Measurements from ENCODE around the gene DPYSL4. TPM values are rescaled to one million over a fixed set of nuclear protein-coding genes. Genes with fewer than 3 reads are reported as not detected.
A peak's percentile ranks its signal among the peaks of the same experiment; 100 is the strongest.

DPYSL4 gene
- total and polyA plus RNA-seq, 2 of the 13 experiments (the other 11 are each of a cell fraction or from before 2014, with no cell fraction given): 0.84 to 1.2 TPM

DNA sequence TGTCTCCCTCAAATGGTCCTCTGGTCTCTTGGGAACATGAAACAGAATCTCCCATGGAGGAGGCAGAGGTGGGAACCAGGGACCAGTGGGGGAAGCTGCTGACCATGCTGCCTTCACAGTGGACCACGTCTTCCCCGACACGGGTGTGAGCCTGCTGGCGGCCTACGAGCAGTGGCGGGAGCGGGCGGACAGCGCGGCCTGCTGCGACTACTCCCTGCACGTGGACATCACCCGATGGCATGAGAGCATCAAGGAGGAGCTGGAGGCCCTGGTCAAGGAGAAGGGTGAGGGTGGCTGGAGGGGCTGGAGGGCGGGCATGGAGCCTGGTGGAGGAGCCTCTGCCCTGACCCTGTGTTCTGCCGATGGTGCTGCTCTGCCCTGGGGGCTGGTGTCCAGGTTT is 8.0 kb downstream of the DPYSL4 start:
- intact Hi-C loops (cut with micrococcal nuclease; ENCODE audit: unreplicated experiment) (no loop called here), in situ Hi-C loops (cut with HindIII; ENCODE audit: extremely low pct_ligation_motif_present, low pct_unique_long_range_greater_than_20kb) (no loop called here)
- Histone ChIP-seq H3K36me3 (replicated peaks in 1 of 2; ENCODE audit: control insufficient read depth in 1 of 2, insufficient read depth in 2 of 2, low read length in 2 of 2) (no peaks in the 10 kb centered on the region), H3K4me3 (replicated peaks in 1 of 3; ENCODE audit: insufficient read depth in 1 of 3, low read depth in 2 of 3, low read length in 3 of 3) (no peak overlapping the region), H3K4me1 (ENCODE audit: insufficient read depth, low read length) (peaks cover 9% of the 10 kb centered on the region), H2AFZ (ENCODE audit: low read length) (no peak overlapping the region), H4K20me1 (ENCODE audit: insufficient read depth, low read length) (peaks cover 1% of the 10 kb centered on the region; the same call in 1 of the 2 replicates), H3K79me2 (ENCODE audit: insufficient read depth, low read length) (no peaks in the 10 kb centered on the region), H3K27me3 (ENCODE audit: control insufficient read depth in 1 of 2, insufficient read depth in 2 of 2, low read length in 2 of 2) (peaks cover 3 to 5% of the 10 kb centered on the region in 2 experiments; a peak in 3 of 5 replicates), H3K9ac (ENCODE audit: insufficient read depth, low read depth, low read length) (no peak overlapping the region), H3K9me3 (ENCODE audit: low read length) (no peaks in the 10 kb centered on the region), H3K27ac (ENCODE audit: extremely low read length, insufficient read depth, low read length) (no peak overlapping the region), H3K4me2 (ENCODE audit: low read depth, low read length) (no peak overlapping the region)
- BruUV-seq (replicated peaks): no TSS peak
- ChIA-PET POLR2A (no interaction called here), CTCF (ENCODE audit: low intra/inter-chr PET ratio, low total read pairs) (no interaction called here)
- TF ChIP-seq, protein P1, sequence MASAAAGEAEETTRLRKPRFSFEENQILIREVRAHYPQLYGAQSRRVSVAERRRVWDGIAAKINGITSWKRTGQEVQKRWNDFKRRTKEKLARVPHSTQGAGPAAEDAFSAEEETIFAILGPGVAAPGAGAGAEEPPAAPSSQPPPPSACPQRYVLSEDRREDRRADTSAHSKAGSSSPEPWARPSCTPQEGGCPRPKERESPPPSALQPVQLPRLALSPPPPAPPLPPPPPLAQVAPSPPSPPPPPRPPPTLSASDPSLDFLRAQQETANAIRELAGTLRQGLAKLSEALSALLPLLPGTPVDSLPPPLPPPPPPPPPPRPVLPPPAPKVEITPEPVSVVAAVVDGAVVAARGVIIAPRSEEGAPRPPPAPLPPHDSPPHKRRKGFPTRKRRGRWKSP (CRISPR knock-in tag; IDR thresholded peaks at IDR 0.05): 0 out of 2 replicates have a peak, but pooled peaks have one; percentile 2
- no peak for TF ChIP-seq ZSCAN22 (CRISPR knock-in tag; IDR thresholded peaks at IDR 0.05)
- no peak for FAIRE-seq
- 69% methylated on average over 15 of the region's 15 CpGs for WGBS (ENCODE audit: low lambda C conversion rate)
- ATAC-seq: no peak
- no peak for DNase-seq (ENCODE audit: low spot score)

DNA sequence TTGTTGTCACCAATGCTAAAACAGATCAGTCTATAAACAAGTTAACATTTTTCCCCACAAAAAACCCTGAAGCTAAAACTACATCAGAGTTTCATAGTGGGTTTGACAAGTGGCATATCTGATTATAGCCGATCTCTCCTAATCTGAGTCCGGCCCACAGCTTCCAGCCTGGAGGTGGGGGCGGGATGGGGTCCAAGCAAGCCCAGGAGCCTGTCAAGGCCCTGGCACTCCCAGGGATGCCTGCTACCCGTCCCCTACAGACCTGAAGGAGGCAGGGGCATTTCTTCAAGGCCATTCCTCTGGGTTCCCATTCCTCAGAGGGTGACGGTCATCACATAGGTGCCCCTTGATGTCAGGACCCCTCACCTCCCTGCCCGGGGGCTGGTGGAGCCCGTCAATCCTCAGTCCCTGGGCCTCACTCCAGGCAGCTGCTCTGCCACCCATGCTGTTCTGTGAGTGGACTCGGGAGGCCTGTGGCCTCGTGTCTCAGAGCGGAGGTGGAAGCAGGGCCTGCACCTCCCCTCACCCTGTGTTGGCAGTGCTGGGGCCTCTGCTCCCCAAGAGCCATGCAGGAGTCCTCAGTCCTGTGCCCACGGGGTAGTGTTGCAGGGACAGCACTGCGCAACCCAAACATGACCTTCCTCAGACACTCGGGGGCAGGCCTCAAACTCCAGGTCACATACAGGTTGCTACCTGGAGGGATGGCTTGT is 8.8 kb downstream of the DPYSL4 start:
- ATAC-seq (no peak), FAIRE-seq (no peak), DNase-seq (ENCODE audit: low spot score) (no peak)
- Histone ChIP-seq H3K4me1 (ENCODE audit: insufficient read depth, low read length) (peaks cover under 1% of the 10 kb centered on the region), H3K27ac (ENCODE audit: extremely low read length, insufficient read depth, low read length) (no peak overlapping the region), H3K4me2 (ENCODE audit: low read depth, low read length) (no peak overlapping the region), H2AFZ (ENCODE audit: low read length) (no peak overlapping the region), H3K4me3 (replicated peaks in 1 of 3; ENCODE audit: insufficient read depth in 1 of 3, low read depth in 2 of 3, low read length in 3 of 3) (no peak overlapping the region), H3K9ac (ENCODE audit: insufficient read depth, low read depth, low read length) (no peak overlapping the region), H3K27me3 (ENCODE audit: control insufficient read depth in 1 of 2, insufficient read depth in 2 of 2, low read length in 2 of 2) (peaks cover 3 to 7% of the 10 kb centered on the region in 2 experiments; a peak in 4 of 5 replicates), H4K20me1 (ENCODE audit: insufficient read depth, low read length) (no peaks in the 10 kb centered on the region), H3K9me3 (ENCODE audit: low read length) (no peaks in the 10 kb centered on the region), H3K79me2 (ENCODE audit: insufficient read depth, low read length) (no peaks in the 10 kb centered on the region), H3K36me3 (replicated peaks in 1 of 2; ENCODE audit: control insufficient read depth in 1 of 2, insufficient read depth in 2 of 2, low read length in 2 of 2) (no peaks in the 10 kb centered on the region)
- ChIA-PET POLR2A (no interaction called here), CTCF (ENCODE audit: low intra/inter-chr PET ratio, low total read pairs) (no interaction called here)
- in situ Hi-C loops (cut with HindIII; ENCODE audit: extremely low pct_ligation_motif_present, low pct_unique_long_range_greater_than_20kb) (no loop called here), intact Hi-C loops (cut with micrococcal nuclease; ENCODE audit: unreplicated experiment) (no loop called here)
- BruUV-seq (replicated peaks): no TSS peak
- 15% methylated on average over 6 of the region's 13 CpGs for WGBS (ENCODE audit: low lambda C conversion rate)
- TF ChIP-seq, protein P2, sequence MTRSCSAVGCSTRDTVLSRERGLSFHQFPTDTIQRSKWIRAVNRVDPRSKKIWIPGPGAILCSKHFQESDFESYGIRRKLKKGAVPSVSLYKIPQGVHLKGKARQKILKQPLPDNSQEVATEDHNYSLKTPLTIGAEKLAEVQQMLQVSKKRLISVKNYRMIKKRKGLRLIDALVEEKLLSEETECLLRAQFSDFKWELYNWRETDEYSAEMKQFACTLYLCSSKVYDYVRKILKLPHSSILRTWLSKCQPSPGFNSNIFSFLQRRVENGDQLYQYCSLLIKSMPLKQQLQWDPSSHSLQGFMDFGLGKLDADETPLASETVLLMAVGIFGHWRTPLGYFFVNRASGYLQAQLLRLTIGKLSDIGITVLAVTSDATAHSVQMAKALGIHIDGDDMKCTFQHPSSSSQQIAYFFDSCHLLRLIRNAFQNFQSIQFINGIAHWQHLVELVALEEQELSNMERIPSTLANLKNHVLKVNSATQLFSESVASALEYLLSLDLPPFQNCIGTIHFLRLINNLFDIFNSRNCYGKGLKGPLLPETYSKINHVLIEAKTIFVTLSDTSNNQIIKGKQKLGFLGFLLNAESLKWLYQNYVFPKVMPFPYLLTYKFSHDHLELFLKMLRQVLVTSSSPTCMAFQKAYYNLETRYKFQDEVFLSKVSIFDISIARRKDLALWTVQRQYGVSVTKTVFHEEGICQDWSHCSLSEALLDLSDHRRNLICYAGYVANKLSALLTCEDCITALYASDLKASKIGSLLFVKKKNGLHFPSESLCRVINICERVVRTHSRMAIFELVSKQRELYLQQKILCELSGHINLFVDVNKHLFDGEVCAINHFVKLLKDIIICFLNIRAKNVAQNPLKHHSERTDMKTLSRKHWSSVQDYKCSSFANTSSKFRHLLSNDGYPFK (CRISPR knock-in tag; IDR thresholded peaks at IDR 0.05; ENCODE audit: borderline replicate concordance): no peak
- TF ChIP-seq NFRKB (IDR thresholded peaks at IDR 0.05): no peak
